A549 (cell line): Measurements from ENCODE around the gene SLX9. TPM values are rescaled to one million over a fixed set of nuclear protein-coding genes. Genes with fewer than 3 reads are reported as not detected.
A peak's percentile ranks its signal among the peaks of the same experiment; 100 is the strongest.

Experiments used
- ATAC-seq, 2 experiments: fragments of 200-7000 bp in 1 of 2; fragments of >200 bp in 1 of 2; cut with Nextera tagmentation in 1 of 2; cut with Tn5 transposase in 1 of 2; 3 replicates each; pipeline versions ENCODE4 v1.8.0 to v1.9.1; 2018 to 2020; ENCODE audit warnings: mild to moderate bottlenecking in 1 of 2, moderate library complexity in 1 of 2
- CTCF ChIA-PET: fragments of 300-600 bp; sonication (Branson Sonifier 250); formaldehyde crosslinking; extraction: SDS; loops from one replicate; lab custom pipeline; 2021; ENCODE audit warnings: antibody characterized with exemption, inconsistent platforms; lab: Yijun Ruan, JAX
- POLR2A ChIA-PET: fragments of 350-600 bp; formaldehyde crosslinking; extraction: SDS; loops from one replicate; lab custom pipeline; 2021; ENCODE audit warnings: antibody characterized with exemption, inconsistent platforms; lab: Yijun Ruan, JAX
- DNase-seq, 2 experiments: peaks; one replicate each; pipeline versions ENCODE4 v3.0.0 to v3.0.0-alpha.2; 2011 to 2016; ENCODE audit warnings: low read depth in 1 of 2, low spot score in 1 of 2
- FAIRE-seq: peaks from 2 replicates; lab custom pipeline; 2011; peaks lifted over from hg19 to GRCh38; lab: Jason Lieb, UNC
- H3K27ac ChIP-seq, 2 experiments: fragments of >200 bp; sonication (Bioruptor Twin); formaldehyde crosslinking; 3 replicates each; pipeline ENCODE4 v1.5.1; 2016 to 2017
- H3K4me1 ChIP-seq: fragments of >200 bp; sonication (Bioruptor Twin); formaldehyde crosslinking; 3 replicates; pipeline ENCODE4 v1.6.1; 2016
- H3K4me2 ChIP-seq: fragments of >200 bp; sonication (Bioruptor Twin); formaldehyde crosslinking; 3 replicates; pipeline ENCODE4 v1.6.1; 2016
- H3K4me3 ChIP-seq: fragments of >200 bp; sonication (Bioruptor Twin); formaldehyde crosslinking; 3 replicates; pipeline ENCODE4 v1.5.1; 2016
- H3K9me3 ChIP-seq: fragments of >200 bp; sonication (Bioruptor Twin); formaldehyde crosslinking; 3 replicates; pipeline ENCODE4 v1.6.1; 2016
- CHD2 ChIP-seq: fragments of 150-350 bp; IDR thresholded peaks from 2 replicates; pipeline ENCODE4 v1.6.1; 2014; ENCODE audit warnings: low read length; ENCODE audit not compliant: partially characterized antibody
- EHMT2 ChIP-seq: fragments of 200-600 bp; sonication (generic); IDR thresholded peaks from 2 replicates; pipeline ENCODE4 v1.6.1; 2016; ENCODE audit warnings: antibody characterized with exemption, low read depth, mild to moderate bottlenecking, moderate library complexity
- ESRRA ChIP-seq: fragments of 150-350 bp; IDR thresholded peaks from 2 replicates; pipeline ENCODE4 v1.6.1; 2014; ENCODE audit warnings: mild to moderate bottlenecking, low read length, borderline replicate concordance
- HDAC2 ChIP-seq: fragments of 200-600 bp; sonication (generic); IDR thresholded peaks from 2 replicates; pipeline ENCODE4 v1.6.1; 2016
- HOXB13 ChIP-seq: fragments of 250-450 bp; sonication (Bioruptor Pico); IDR thresholded peaks from 2 replicates; pipeline ENCODE4 v1.5.0; 2020; ENCODE audit warnings: low read depth, mild to moderate bottlenecking, moderate library complexity
- JUN ChIP-seq, 2 experiments: fragments of >200 bp; sonication (Bioruptor Twin); formaldehyde crosslinking; IDR thresholded peaks; 2 replicates in 1 of 2; 3 replicates in 1 of 2; pipeline ENCODE4 v1.6.1; 2016 to 2017
- KDM1A ChIP-seq: fragments of 200-600 bp; sonication (generic); IDR thresholded peaks from 2 replicates; pipeline ENCODE4 v1.6.1; 2016; ENCODE audit warnings: low read depth, mild to moderate bottlenecking
- MAFK ChIP-seq: fragments of 450-650 bp; IDR thresholded peaks from 2 replicates; pipeline ENCODE4 v1.6.1; 2014; ENCODE audit not compliant: partially characterized antibody
- NFE2L2 ChIP-seq: fragments of 150-350 bp; conservative IDR thresholded peaks from 2 replicates; pipeline ENCODE4 v1.6.1; 2014; ENCODE audit warnings: low read length
- NPAS2 ChIP-seq: fragments of 250-450 bp; sonication (Bioruptor Pico); IDR thresholded peaks from 2 replicates; pipeline ENCODE4 v1.8.0; 2022; ENCODE audit warnings: mild to moderate bottlenecking, moderate library complexity, borderline replicate concordance
- RAD21 ChIP-seq, 2 experiments: fragments of >200 bp in 1 of 2; sonication (Bioruptor Twin) in 1 of 2; formaldehyde crosslinking in 1 of 2; IDR thresholded peaks in 1 of 2; conservative IDR thresholded peaks in 1 of 2; 2 replicates in 1 of 2; 3 replicates in 1 of 2; pipeline ENCODE4 v1.6.1; 2012 to 2018; ENCODE audit warnings: inconsistent platforms in 1 of 2
- RNF2 ChIP-seq: fragments of 200-600 bp; sonication (generic); IDR thresholded peaks from 2 replicates; pipeline ENCODE4 v1.6.1; 2016; ENCODE audit warnings: low read depth, mild to moderate bottlenecking, antibody characterized with exemption, moderate library complexity, borderline replicate concordance
- SMC3 ChIP-seq: fragments of >200 bp; sonication (Bioruptor Twin); formaldehyde crosslinking; IDR thresholded peaks from 3 replicates; pipeline ENCODE4 v1.6.1; 2018; ENCODE audit warnings: inconsistent platforms
- TFCP2L1 ChIP-seq: fragments of 250-450 bp; sonication (Bioruptor Pico); IDR thresholded peaks from 2 replicates; pipeline ENCODE4 v1.5.0; 2021; ENCODE audit warnings: mild to moderate bottlenecking
- TP53 ChIP-seq: fragments of 250-450 bp; sonication (Bioruptor Pico); IDR thresholded peaks from 2 replicates; pipeline ENCODE4 v1.5.0; 2021; ENCODE audit warnings: mild to moderate bottlenecking, moderate library complexity
- ZFP36 ChIP-seq: fragments of 450-650 bp; IDR thresholded peaks from 2 replicates; pipeline ENCODE4 v1.6.1; 2014; ENCODE audit warnings: borderline replicate concordance; ENCODE audit not compliant: partially characterized antibody
- WGBS: methylation state at CpG from one replicate; pipeline ENCODE4 v1.1.6; 2017; ENCODE audit errors: missing lambda C conversion rate; 5-methylcytosine and 5-hydroxymethylcytosine counted together
- polyA plus RNA-seq, 4 experiments: library from polyadenylated mRNA; depleted of rRNA in 3 of 4; stranded (reverse); fragments of >200 nt; fragmentation: RNase III in 1 of 4; extraction: RNeasy Plus Mini Kit Qiagen cat#74134 plus additional on column Dnase treatment in 1 of 4; gene quantifications; 2 replicates in 3 of 4; 3 replicates in 1 of 4; pipeline ENCODE4 v1.2.3, GENCODE V29; 2011 to 2017
- TF ChIP-seq, protein P1 (sequence below): fragments of >200 bp; sonication (Bioruptor Twin); formaldehyde crosslinking; IDR thresholded peaks from 3 replicates; pipeline ENCODE4 v1.5.1; 2016
- TF ChIP-seq, protein P2 (sequence below): fragments of >200 bp; sonication (Bioruptor Twin); formaldehyde crosslinking; IDR thresholded peaks from 3 replicates; pipeline ENCODE4 v1.6.1; 2016
- TF ChIP-seq, protein P3 (sequence below): fragments of 200-600 bp; sonication (generic); IDR thresholded peaks from 2 replicates; pipeline ENCODE4 v1.6.1; 2016; ENCODE audit warnings: antibody characterized with exemption, mild to moderate bottlenecking, moderate library complexity

Gene SLX9
- polyA plus RNA-seq, 2 of the 4 experiments (the other 2 are of a cell fraction) = 26.9 to 40.6 TPM

DNA sequence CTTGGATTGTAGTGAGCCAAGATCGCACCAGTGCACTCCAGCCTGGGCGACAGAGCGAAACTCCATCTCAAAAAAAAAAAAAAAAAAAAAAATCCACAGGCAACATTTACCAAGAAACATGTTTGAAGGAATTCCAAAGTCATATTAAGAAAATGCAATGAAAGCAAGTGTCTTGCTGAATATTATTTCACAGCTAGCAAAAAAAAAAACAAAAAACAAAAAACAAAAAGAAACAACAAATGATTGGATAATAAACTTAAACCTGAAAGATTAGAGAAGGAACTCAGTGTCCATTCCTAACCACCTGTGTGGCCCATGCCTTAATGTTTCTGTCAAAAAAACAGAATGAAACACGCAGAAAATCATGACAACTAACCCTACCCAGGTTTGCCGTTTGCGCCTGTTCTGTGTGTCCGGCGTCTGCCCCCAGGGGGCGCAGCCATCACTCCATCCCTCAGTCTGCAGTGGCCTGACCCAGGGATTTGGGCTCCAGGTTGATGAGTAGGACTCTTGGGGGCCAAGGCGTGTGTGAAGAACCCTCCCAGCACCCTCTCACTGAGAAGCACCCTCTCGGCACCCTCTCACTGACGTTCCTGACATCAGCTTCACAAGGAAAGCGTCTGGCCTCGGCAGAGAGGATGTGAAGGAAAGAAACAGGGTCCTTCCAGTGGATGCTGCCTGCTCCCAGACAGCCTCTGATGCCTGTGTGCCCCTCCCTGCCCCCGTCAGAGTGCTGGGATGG is 47.1 kb upstream of the SLX9 start:
- Histone ChIP-seq H3K4me3 (no peak overlapping the region), H3K4me1 (no peaks in the 10 kb centered on the region)
- POLR2A ChIA-PET = interaction anchor here (0.8 kb wide), 1 partner anchor 91 kb away, joined by 4 read pairs; the partner anchor contains the start of gene UBE2G2
- DNase-seq (no peak), FAIRE-seq (no peak)
- TF ChIP-seq RAD21 (conservative IDR thresholded peaks at IDR 0.05 in 1 of 2, IDR thresholded peaks at IDR 0.05 in 1 of 2) (peak; percentile 58 to 60), KDM1A (no peak), SMC3 (peak; percentile 77)
- TF ChIP-seq, protein P1, sequence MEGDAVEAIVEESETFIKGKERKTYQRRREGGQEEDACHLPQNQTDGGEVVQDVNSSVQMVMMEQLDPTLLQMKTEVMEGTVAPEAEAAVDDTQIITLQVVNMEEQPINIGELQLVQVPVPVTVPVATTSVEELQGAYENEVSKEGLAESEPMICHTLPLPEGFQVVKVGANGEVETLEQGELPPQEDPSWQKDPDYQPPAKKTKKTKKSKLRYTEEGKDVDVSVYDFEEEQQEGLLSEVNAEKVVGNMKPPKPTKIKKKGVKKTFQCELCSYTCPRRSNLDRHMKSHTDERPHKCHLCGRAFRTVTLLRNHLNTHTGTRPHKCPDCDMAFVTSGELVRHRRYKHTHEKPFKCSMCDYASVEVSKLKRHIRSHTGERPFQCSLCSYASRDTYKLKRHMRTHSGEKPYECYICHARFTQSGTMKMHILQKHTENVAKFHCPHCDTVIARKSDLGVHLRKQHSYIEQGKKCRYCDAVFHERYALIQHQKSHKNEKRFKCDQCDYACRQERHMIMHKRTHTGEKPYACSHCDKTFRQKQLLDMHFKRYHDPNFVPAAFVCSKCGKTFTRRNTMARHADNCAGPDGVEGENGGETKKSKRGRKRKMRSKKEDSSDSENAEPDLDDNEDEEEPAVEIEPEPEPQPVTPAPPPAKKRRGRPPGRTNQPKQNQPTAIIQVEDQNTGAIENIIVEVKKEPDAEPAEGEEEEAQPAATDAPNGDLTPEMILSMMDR = peak; percentile 68
- TF ChIP-seq, all 56 proteins: peak for 3
- ATAC-seq = peak; percentile 75 to 90
- WGBS = 28% methylated on average over 13 of the region's 15 CpGs
- peak overlapping the region; percentile 28 to 71; a peak in 4 of 6 replicates for H3K27ac ChIP-seq
- CTCF ChIA-PET = interaction anchor here (0.6 to 6.4 kb wide), 19 partner anchors 8 to 246 kb away, joined by 3 to 50 read pairs (median 4); no protein-coding TSS in a partner anchor
- H3K4me2 ChIP-seq = no peak overlapping the region
- H3K9me3 ChIP-seq = no peaks in the 10 kb centered on the region

DNA sequence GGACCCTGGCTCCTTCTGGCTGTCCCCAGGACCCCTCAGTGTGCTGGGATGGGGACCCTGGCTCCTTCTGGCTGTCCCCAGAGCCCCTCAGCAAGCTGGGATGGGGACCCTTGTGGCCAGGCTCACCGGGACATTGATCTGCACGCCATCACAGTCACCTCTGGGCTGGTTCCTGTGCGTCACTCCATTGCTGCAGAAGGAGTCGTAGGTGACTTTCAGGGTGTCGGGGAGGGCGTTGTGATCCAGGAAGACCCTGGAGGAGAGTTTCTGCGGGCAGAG is 46.6 kb upstream of the SLX9 start:
- Histone ChIP-seq H3K4me1 (no peaks in the 10 kb centered on the region), H3K27ac (peak overlapping the region; percentile 28 to 71; a peak in 4 of 6 replicates), H3K4me3 (no peak overlapping the region), H3K4me2 (no peak overlapping the region), H3K9me3 (no peaks in the 10 kb centered on the region)
- no peak for FAIRE-seq
- POLR2A ChIA-PET = no interaction called here
- WGBS = 78% methylated on average over 7 of the region's 7 CpGs
- ATAC-seq = peak in 1 of 2 experiments; percentile 8; a peak in 1 of 6 replicates
- TF ChIP-seq ESRRA (no peak), TP53 (no peak), ZFP36 (no peak), MAFK (no peak), JUN (IDR thresholded peaks at IDR 0.05) (no peak), CHD2 (no peak), TFCP2L1 (CRISPR knock-in tag) (no peak), NFE2L2 (no peak), HOXB13 (CRISPR knock-in tag) (no peak), RNF2 (no peak), HDAC2 (no peak), EHMT2 (no peak), NPAS2 (no peak)
- TF ChIP-seq, protein P2, sequence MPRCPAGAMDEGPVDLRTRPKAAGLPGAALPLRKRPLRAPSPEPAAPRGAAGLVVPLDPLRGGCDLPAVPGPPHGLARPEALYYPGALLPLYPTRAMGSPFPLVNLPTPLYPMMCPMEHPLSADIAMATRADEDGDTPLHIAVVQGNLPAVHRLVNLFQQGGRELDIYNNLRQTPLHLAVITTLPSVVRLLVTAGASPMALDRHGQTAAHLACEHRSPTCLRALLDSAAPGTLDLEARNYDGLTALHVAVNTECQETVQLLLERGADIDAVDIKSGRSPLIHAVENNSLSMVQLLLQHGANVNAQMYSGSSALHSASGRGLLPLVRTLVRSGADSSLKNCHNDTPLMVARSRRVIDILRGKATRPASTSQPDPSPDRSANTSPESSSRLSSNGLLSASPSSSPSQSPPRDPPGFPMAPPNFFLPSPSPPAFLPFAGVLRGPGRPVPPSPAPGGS = no peak
- TF ChIP-seq, protein P3, sequence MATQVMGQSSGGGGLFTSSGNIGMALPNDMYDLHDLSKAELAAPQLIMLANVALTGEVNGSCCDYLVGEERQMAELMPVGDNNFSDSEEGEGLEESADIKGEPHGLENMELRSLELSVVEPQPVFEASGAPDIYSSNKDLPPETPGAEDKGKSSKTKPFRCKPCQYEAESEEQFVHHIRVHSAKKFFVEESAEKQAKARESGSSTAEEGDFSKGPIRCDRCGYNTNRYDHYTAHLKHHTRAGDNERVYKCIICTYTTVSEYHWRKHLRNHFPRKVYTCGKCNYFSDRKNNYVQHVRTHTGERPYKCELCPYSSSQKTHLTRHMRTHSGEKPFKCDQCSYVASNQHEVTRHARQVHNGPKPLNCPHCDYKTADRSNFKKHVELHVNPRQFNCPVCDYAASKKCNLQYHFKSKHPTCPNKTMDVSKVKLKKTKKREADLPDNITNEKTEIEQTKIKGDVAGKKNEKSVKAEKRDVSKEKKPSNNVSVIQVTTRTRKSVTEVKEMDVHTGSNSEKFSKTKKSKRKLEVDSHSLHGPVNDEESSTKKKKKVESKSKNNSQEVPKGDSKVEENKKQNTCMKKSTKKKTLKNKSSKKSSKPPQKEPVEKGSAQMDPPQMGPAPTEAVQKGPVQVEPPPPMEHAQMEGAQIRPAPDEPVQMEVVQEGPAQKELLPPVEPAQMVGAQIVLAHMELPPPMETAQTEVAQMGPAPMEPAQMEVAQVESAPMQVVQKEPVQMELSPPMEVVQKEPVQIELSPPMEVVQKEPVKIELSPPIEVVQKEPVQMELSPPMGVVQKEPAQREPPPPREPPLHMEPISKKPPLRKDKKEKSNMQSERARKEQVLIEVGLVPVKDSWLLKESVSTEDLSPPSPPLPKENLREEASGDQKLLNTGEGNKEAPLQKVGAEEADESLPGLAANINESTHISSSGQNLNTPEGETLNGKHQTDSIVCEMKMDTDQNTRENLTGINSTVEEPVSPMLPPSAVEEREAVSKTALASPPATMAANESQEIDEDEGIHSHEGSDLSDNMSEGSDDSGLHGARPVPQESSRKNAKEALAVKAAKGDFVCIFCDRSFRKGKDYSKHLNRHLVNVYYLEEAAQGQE = no peak
- CTCF ChIA-PET = interaction anchor here (0.6 to 6.4 kb wide), 20 partner anchors 9 to 244 kb away, joined by 3 to 50 read pairs (median 4); no protein-coding TSS in a partner anchor
- no peak for DNase-seq
